ENCODE results near the gene YTHDF1. TPM values are rescaled to one million over a fixed set of nuclear protein-coding genes. Genes with fewer than 3 reads are reported as not detected.

Gene YTHDF1
- total RNA-seq, 1 experiment from 2014 or later = 196 TPM

DNA sequence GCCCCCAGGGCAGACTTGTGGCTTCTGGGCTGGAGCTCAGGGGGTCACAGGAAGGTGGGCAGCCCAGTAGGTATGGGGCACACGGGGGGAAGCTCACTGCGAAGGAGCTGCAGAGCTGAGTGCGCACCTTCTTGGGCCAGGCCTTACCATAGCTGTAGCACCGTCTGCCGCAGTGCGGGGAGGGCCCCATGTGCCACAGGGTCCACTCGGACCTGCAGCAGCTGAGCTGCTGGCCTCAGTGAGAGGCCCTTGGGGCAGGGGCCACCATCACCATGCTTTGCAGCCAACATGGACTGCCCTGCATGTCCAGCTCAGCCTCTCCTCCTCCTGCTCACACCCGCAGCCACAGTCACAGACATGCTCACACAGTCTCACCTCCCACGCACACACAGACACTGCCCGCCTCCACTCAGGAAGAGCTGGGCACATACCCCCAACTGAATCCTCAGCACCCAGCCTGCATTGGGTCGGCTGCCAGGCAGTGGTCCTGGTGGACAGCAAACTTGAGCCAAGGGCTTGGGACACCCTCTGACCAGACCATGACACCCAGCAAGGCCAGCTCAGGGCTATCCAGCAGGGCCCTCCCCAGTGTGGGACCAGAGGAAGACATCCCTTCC is 35.3 kb downstream of the YTHDF1 start:
- POLR2A ChIA-PET = interaction anchor here (0.6 kb wide), 1 partner anchor 59 kb away, joined by 3 read pairs; no protein-coding TSS in a partner anchor
- Histone ChIP-seq H3K27me3 (replicated peaks; ENCODE audit: control insufficient read depth, insufficient read depth, low read length) (0 out of 2 replicates have a peak, but pooled peaks cover 2% of the 10 kb centered on the region), H3K4me1 (peaks cover 23% of the 10 kb centered on the region), H3K9me3 (peaks cover 4% of the 10 kb centered on the region; the same call in 1 of the 2 replicates), H3K4me3 (ENCODE audit: low read depth, low read length) (no peak overlapping the region), H3K36me3 (ENCODE audit: control insufficient read depth, insufficient read depth, low read length) (no peaks in the 10 kb centered on the region)
- peaks cover 14% of the 10 kb centered on the region for H3K36me3 Mint-ChIP-seq (ENCODE audit: insufficient read depth, unreplicated experiment)
- CTCF ChIA-PET = interaction anchor here (0.5 to 2.9 kb wide), 12 partner anchors 11 to 226 kb away, joined by 3 to 14 read pairs (median 3); no protein-coding TSS in a partner anchor
- H3K4me3 Mint-ChIP-seq (ENCODE audit: unreplicated experiment) = no peak overlapping the region
- no peak for DNase-seq
- intact Hi-C loops (cut with micrococcal nuclease; ENCODE audit: unreplicated experiment) = loop anchor here (5.0 kb wide), 1 partner anchor 112 kb away; the partner anchor contains the start of gene COL20A1
- no peak overlapping the region for H3K27ac Mint-ChIP-seq (ENCODE audit: unreplicated experiment)
- H3K27me3 Mint-ChIP-seq (ENCODE audit: insufficient read depth, unreplicated experiment) = peaks cover 14% of the 10 kb centered on the region
- H3K4me1 Mint-ChIP-seq (ENCODE audit: low read depth, unreplicated experiment) = peaks cover 6% of the 10 kb centered on the region
- BruUV-seq (replicated peaks) = no TSS peak
- TF ChIP-seq, protein P1, sequence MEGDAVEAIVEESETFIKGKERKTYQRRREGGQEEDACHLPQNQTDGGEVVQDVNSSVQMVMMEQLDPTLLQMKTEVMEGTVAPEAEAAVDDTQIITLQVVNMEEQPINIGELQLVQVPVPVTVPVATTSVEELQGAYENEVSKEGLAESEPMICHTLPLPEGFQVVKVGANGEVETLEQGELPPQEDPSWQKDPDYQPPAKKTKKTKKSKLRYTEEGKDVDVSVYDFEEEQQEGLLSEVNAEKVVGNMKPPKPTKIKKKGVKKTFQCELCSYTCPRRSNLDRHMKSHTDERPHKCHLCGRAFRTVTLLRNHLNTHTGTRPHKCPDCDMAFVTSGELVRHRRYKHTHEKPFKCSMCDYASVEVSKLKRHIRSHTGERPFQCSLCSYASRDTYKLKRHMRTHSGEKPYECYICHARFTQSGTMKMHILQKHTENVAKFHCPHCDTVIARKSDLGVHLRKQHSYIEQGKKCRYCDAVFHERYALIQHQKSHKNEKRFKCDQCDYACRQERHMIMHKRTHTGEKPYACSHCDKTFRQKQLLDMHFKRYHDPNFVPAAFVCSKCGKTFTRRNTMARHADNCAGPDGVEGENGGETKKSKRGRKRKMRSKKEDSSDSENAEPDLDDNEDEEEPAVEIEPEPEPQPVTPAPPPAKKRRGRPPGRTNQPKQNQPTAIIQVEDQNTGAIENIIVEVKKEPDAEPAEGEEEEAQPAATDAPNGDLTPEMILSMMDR (IDR thresholded peaks at IDR 0.05; ENCODE audit: insufficient read depth in 1 of 2, low read depth in 1 of 2, low read length in 1 of 2, severe bottlenecking in 1 of 2, unreplicated experiment in 1 of 2) = no peak
- no peaks in the 10 kb centered on the region for H3K9me3 Mint-ChIP-seq (ENCODE audit: unreplicated experiment)

DNA sequence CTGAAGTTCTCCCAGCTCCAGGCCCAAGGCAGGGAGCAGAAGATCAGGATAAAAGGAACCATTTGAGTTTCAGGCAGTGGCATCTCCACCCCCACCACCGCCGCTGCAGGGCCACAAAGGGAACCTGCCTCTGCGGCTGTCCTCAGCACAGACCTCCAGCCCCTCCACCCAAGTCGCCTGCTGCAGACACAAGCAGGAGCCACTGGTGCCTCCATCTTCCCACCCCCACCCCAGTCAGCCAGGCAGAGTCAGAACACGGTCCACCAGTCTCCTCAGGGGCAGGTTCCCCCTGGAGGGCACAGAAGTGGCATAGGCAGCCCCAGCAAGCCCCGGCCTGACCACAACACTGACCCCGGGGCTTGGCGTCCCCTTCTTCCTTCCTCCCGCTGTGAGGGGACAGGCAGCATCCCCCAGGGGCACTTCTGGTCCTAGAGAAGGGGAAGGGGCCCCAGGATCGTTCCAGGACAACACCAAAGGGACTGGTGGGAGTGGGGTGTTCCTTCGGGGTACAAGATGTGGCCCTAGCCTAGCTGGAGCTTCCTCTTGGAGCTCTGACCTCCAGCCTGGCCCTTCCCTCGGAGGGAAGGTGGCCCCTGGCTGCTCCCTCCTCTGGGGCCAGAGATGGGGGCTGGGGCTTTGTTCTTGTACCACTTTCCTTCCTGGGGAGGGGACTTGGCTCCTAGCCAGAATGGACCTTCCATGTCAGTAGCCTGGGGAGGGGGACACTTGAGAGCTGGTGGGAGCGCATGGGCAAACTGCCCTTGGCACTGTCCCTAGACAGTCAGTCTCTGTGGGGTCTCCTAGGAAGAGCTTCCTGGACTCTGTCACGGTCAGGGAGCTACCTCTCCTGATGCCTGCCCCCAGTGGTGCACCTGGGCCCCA is 36.0 kb downstream of the YTHDF1 start:
- peaks cover 6% of the 10 kb centered on the region for H3K4me1 Mint-ChIP-seq (ENCODE audit: low read depth, unreplicated experiment)
- POLR2A ChIA-PET = interaction anchor here (0.6 kb wide), 1 partner anchor 58 kb away, joined by 3 read pairs; no protein-coding TSS in a partner anchor
- H3K9me3 Mint-ChIP-seq (ENCODE audit: unreplicated experiment) = no peaks in the 10 kb centered on the region
- H3K36me3 Mint-ChIP-seq (ENCODE audit: insufficient read depth, unreplicated experiment) = peaks cover 14% of the 10 kb centered on the region
- Histone ChIP-seq H3K27me3 (replicated peaks; ENCODE audit: control insufficient read depth, insufficient read depth, low read length) (0 out of 2 replicates have a peak, but pooled peaks cover 2% of the 10 kb centered on the region), H3K4me3 (ENCODE audit: low read depth, low read length) (no peak overlapping the region), H3K9me3 (no peaks in the 10 kb centered on the region), H3K36me3 (ENCODE audit: control insufficient read depth, insufficient read depth, low read length) (no peaks in the 10 kb centered on the region), H3K4me1 (peaks cover 31% of the 10 kb centered on the region)
- TF ChIP-seq, protein P1 (IDR thresholded peaks at IDR 0.05; ENCODE audit: insufficient read depth in 1 of 2, low read depth in 1 of 2, low read length in 1 of 2, severe bottlenecking in 1 of 2, unreplicated experiment in 1 of 2) = no peak
- intact Hi-C loops (cut with micrococcal nuclease; ENCODE audit: unreplicated experiment) = loop anchor here (1.0 to 5.0 kb wide), 2 partner anchors 112 to 124 kb away; partner anchors contain the start of gene COL20A1
- H3K27ac Mint-ChIP-seq (ENCODE audit: unreplicated experiment) = no peak overlapping the region
- peak overlapping the region; percentile 71 for H3K4me3 Mint-ChIP-seq (ENCODE audit: unreplicated experiment)
- CTCF ChIA-PET = interaction anchor here (0.6 to 2.9 kb wide), 8 partner anchors 20 to 225 kb away, joined by 3 to 14 read pairs (median 4); no protein-coding TSS in a partner anchor
- no TSS peak for BruUV-seq (replicated peaks)
- H3K27me3 Mint-ChIP-seq (ENCODE audit: insufficient read depth, unreplicated experiment) = peaks cover 14% of the 10 kb centered on the region
- no peak for DNase-seq

Measured in Caco-2 (cell line).